A673 (cell line): ENCODE data around the gene FBP1. TPM values are rescaled to one million over a fixed set of nuclear protein-coding genes. Genes with fewer than 3 reads are reported as not detected.
A peak's percentile ranks its signal among the peaks of the same experiment; 100 is the strongest.

ENCODE experiments used
- BruUV-seq: library from RNA; stranded (reverse); fragments of 400-500 nt; replicated peaks from 2 replicates; lab custom pipeline; 2021; lab: Mats Ljungman, UMichigan
- CTCF ChIA-PET: fragments of 300-600 bp; sonication (Branson Sonifier 250); formaldehyde crosslinking; loops from one replicate; lab custom pipeline; 2022; ENCODE audit warnings: antibody characterized with exemption; lab: Charles Lee
- POLR2A ChIA-PET: fragments of 300-600 bp; sonication (Branson Sonifier 250); formaldehyde crosslinking; loops from one replicate; lab custom pipeline; 2022; ENCODE audit warnings: antibody characterized with exemption; ENCODE audit not compliant: low non-redundant PET; lab: Charles Lee
- DNase-seq: peaks from one replicate; pipeline ENCODE4 v3.0.0-alpha.2; 2015; ENCODE audit warnings: low spot score
- H3K27ac ChIP-seq: fragments of 200-600 bp; sonication (generic); 2 replicates; pipeline ENCODE4 v1.5.1; 2016; ENCODE audit warnings: mixed run types, low read depth, mild to moderate bottlenecking, mixed read lengths, antibody characterized with exemption, low read length; ENCODE audit not compliant: poor library complexity, severe bottlenecking
- H3K27me3 ChIP-seq: fragments of 200-600 bp; sonication (generic); replicated peaks from 2 replicates; pipeline ENCODE4 v1.6.1; 2017; ENCODE audit warnings: mixed run types, low read depth, mild to moderate bottlenecking, mixed read lengths, antibody characterized with exemption, low read length; ENCODE audit not compliant: insufficient read depth, poor library complexity
- H3K36me3 ChIP-seq: fragments of 200-600 bp; sonication (generic); 2 replicates; pipeline ENCODE4 v1.6.1; 2016; ENCODE audit warnings: mixed run types, mild to moderate bottlenecking, mixed read lengths, antibody characterized with exemption, low read length; ENCODE audit not compliant: insufficient read depth, poor library complexity, severe bottlenecking
- H3K4me1 ChIP-seq: fragments of 200-600 bp; sonication (generic); 2 replicates; pipeline ENCODE4 v1.6.1; 2017; ENCODE audit warnings: mixed run types, mild to moderate bottlenecking, mixed read lengths, antibody characterized with exemption, low read length; ENCODE audit not compliant: insufficient read depth, poor library complexity, severe bottlenecking
- H3K4me3 ChIP-seq: fragments of 200-600 bp; sonication (generic); 2 replicates; pipeline ENCODE4 v1.5.1; 2016; ENCODE audit warnings: low read depth, mixed run types, mild to moderate bottlenecking, mixed read lengths, low read length; ENCODE audit not compliant: poor library complexity, severe bottlenecking
- H3K9me3 ChIP-seq: fragments of 200-600 bp; sonication (generic); 2 replicates; pipeline ENCODE4 v1.6.1; 2016; ENCODE audit warnings: mixed run types, low read depth, mild to moderate bottlenecking, mixed read lengths, antibody characterized with exemption, low read length; ENCODE audit not compliant: poor library complexity, severe bottlenecking
- EZH2 ChIP-seq: fragments of 200-600 bp; sonication (generic); IDR thresholded peaks from 2 replicates; pipeline ENCODE4 v1.6.1; 2017; ENCODE audit warnings: borderline replicate concordance, low read depth, mild to moderate bottlenecking, mixed read lengths, antibody characterized with exemption, low read length; ENCODE audit not compliant: poor library complexity, severe bottlenecking
- intact Hi-C: fragments of 100-400 bp; cut with micrococcal nuclease; formaldehyde crosslinking; loops from one replicate; pipeline ENCODE4 v1.10.0; 2022; ENCODE audit not compliant: unreplicated experiment
- total RNA-seq: library from RNA; stranded (reverse); gene quantifications from 2 replicates; pipeline ENCODE4 v1.2.3, GENCODE V29; 2021
- TF ChIP-seq, protein P1 (sequence below): fragments of 300-800, 200-600 bp; sonication (generic); conservative IDR thresholded peaks from 2 replicates; pipeline ENCODE4 v1.5.1; 2017; ENCODE audit warnings: low read depth, mild to moderate bottlenecking, antibody characterized with exemption, low read length, moderate library complexity, mixed read lengths

Gene FBP1
- total RNA-seq, 1 experiment from 2014 or later = not detected

DNA sequence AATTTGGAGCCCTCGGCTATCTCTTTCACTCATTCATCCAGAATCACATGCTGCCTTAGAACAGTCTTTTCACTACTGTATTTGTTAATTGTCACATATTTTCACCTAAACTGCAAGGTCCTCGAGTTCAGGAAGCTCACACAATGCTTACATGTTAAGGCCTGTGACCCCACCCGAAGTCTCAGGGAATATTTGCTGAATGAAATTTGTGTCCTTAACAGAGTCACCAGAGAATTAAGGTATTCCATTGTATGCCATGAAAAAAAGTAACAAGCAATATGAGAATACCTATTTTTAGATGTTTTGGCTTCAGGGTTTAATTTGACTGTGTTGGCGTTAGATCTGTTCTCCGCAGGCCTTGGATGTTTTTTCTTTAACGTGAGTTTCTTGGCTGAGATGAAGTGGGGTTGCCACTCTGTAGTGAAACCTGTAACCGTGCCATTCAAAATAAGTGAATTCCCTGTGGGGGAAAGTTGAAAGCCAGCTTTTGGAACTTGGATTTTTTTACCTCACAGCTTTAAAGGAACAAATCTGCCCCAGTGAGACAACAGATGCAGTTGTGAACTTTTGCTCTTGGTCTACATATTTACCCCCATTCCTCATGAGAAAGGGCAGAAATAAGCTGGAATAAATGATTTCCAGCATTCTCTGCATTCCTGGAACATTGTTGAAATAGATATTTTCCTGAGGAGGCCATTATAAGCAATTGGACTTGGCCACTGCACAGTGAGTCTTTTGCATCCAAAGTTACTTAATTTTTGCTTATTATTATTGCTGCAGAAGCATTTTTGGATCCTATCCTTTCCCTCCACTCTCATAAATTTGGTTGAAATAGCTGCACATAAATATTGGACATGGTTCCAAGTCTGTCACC is 35.9 kb upstream of the FBP1 start:
- CTCF ChIA-PET = no interaction called here

DNA sequence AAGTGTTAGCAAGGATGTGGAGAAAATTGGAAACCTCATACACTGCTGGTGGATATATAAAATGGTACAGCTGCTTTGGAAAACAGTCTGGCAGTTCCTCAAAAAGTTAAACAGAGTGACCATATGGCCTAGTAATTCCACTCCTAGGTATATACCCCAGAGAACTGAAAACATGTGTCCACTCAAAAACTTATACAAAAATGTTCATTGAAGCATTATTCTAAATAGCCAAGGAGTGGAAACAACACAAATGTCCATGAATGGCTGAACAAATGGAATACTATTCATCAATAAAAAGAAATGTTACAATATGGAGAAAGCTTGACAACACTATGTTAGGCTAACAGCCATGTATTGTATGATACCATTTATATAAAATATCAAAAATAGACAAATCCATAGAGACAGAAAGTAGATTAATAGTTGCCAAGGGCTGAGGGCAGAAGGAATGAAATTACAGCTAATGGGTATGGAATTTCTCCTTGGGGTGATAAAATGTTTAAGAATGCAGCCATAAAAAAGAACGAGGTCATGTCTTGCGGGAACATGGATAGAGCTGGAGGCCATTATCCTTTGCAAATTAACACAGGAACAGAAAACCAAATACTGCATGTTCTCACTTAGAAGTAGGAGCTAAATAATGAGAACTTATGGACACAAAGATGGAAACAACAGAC is 33.6 kb upstream of the FBP1 start:
- H3K9me3 ChIP-seq = no peaks in the 10 kb centered on the region
- H3K27me3 ChIP-seq = no peaks in the 10 kb centered on the region
- no peak overlapping the region for H3K4me3 ChIP-seq
- H3K4me1 ChIP-seq = peaks cover 4% of the 10 kb centered on the region
- BruUV-seq = no TSS peak
- intact Hi-C loops = no loop called here
- CTCF ChIA-PET = no interaction called here
- no peak overlapping the region for H3K27ac ChIP-seq
- H3K36me3 ChIP-seq = no peaks in the 10 kb centered on the region
- no peak for DNase-seq
- no peak for TF ChIP-seq EZH2
- TF ChIP-seq, protein P1, sequence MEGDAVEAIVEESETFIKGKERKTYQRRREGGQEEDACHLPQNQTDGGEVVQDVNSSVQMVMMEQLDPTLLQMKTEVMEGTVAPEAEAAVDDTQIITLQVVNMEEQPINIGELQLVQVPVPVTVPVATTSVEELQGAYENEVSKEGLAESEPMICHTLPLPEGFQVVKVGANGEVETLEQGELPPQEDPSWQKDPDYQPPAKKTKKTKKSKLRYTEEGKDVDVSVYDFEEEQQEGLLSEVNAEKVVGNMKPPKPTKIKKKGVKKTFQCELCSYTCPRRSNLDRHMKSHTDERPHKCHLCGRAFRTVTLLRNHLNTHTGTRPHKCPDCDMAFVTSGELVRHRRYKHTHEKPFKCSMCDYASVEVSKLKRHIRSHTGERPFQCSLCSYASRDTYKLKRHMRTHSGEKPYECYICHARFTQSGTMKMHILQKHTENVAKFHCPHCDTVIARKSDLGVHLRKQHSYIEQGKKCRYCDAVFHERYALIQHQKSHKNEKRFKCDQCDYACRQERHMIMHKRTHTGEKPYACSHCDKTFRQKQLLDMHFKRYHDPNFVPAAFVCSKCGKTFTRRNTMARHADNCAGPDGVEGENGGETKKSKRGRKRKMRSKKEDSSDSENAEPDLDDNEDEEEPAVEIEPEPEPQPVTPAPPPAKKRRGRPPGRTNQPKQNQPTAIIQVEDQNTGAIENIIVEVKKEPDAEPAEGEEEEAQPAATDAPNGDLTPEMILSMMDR = no peak
- POLR2A ChIA-PET = interaction anchor here (0.6 kb wide), 2 partner anchors 33 to 301 kb away, joined by 4 to 5 read pairs; no protein-coding TSS in a partner anchor

More for the DNA sequence above, 35.9 kb upstream of the FBP1 start:
- TF ChIP-seq, protein P1 = no peak
- TF ChIP-seq EZH2 = no peak
- no peaks in the 10 kb centered on the region for H3K4me1 ChIP-seq
- intact Hi-C loops = no loop called here
- POLR2A ChIA-PET = no interaction called here
- DNase-seq = no peak
- no peaks in the 10 kb centered on the region for H3K9me3 ChIP-seq
- no peak overlapping the region for H3K4me3 ChIP-seq
- no peaks in the 10 kb centered on the region for H3K27me3 ChIP-seq
- no peaks in the 10 kb centered on the region for H3K36me3 ChIP-seq
- no peak overlapping the region for H3K27ac ChIP-seq
- no TSS peak for BruUV-seq

DNA sequence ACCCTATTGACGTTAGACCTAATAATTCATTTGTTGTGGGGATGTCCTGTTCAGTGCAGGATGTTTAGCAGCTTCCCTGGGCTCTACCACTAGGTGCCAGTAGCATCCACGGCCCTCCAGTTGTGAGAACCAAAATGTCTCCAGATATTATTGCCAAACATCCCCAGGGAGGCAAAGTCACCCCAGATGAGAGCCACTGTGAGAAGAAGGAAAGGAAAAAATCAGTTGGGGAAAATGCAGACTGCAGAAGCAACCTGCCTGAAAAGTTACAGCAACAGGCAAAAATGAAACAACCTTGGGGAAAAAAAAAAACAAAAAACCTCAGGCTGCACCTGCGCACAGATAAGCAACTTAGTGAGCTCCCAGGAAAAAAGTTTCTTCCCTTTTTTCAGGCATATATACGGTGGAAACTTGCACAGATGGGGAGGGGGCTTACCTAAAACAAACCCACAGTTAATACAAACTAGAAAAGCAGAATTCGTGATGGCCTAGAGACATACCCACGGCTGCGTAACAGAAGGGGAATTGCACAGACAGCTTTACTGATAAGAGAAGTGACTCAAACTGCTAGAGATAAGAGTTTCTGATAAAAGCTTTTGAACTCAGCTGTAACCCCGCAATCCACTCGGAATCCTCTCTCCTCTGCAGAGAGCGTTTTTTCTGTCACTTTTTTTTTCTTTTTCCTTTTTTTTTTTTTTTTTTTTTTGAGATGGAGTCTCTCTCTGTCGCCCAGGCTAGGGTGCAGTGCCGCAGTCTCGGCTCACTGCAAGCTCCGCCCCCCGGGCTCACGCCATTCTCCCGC is 29.8 kb upstream of the FBP1 start:
- POLR2A ChIA-PET = interaction anchor here (0.6 kb wide), 2 partner anchors 179 to 197 kb away, joined by 7 to 8 read pairs; no protein-coding TSS in a partner anchor
- intact Hi-C loops = loop anchor here (5.0 kb wide), 2 partner anchors 463 to 1548 kb away; no protein-coding TSS in a partner anchor
- DNase-seq = peak; percentile 89
- no peaks in the 10 kb centered on the region for H3K27me3 ChIP-seq
- H3K27ac ChIP-seq = no peak overlapping the region
- no peaks in the 10 kb centered on the region for H3K9me3 ChIP-seq
- H3K36me3 ChIP-seq = no peaks in the 10 kb centered on the region
- H3K4me1 ChIP-seq = peaks cover 4% of the 10 kb centered on the region
- TF ChIP-seq, protein P1 = peak; percentile 96
- TF ChIP-seq EZH2 = no peak
- H3K4me3 ChIP-seq = peak overlapping the region; percentile 33
- no TSS peak for BruUV-seq
- CTCF ChIA-PET = interaction anchor here (0.6 to 2.5 kb wide), 14 partner anchors 12 to 1647 kb away, joined by 3 to 12 read pairs (median 3); partner anchors contain the start of gene PCAT7
